ENCODE results near the gene SAXO2. TPM values are rescaled to one million over a fixed set of nuclear protein-coding genes. Genes with fewer than 3 reads are reported as not detected.
"Not testable (repeated sequence)": the region's sequence is repeated elsewhere in the genome, so short reads cannot be mapped to it uniquely, and the experiment has no call there.

The SAXO2 gene
- total RNA-seq (2014; rRNA removed; shearing (Covaris generic); ENCODE audit: low replicate concordance): not detected in 2 replicates

GRCh38 chr15:82262422-82263026 lies at the start of gene SAXO2, which contains the start of gene EFL1:
TSS of gene SAXO2 (plus strand) at chr15:82262818. CDS start at chr15:82262880, 62 bp downstream.
TSS of gene EFL1 (minus strand) at chr15:82262734. CDS start at chr15:82261778, 956 bp downstream.
- in situ Hi-C loops (cut with HindIII; ENCODE audit: low pct_unique_long_range_greater_than_20kb, low sequenced_read_pairs): no loop called here

DNA sequence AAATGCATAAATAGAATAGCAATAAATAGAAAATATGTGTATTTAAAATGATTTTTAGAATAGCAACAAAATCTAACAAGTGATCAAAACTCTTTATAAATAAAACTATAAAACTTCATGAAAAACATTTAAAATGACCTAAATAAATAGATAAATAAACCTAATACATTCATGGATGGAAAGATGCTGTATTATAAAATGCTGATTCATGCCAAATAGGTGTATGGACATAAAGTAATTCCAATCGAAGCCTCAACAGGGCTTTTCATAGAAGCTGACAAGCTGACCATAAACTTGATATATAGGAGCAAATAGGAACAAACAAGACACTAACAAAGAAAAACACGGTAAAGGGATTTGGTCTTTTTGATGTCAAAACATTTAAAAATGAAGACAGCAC lies 46.5 kb upstream of the SAXO2 start:
- in situ Hi-C loops (cut with HindIII; ENCODE audit: low pct_unique_long_range_greater_than_20kb, low sequenced_read_pairs): not testable (repeated sequence)

More at GRCh38 chr15:82262422-82263026, at the start of gene SAXO2, which contains the start of gene EFL1:
- DNase-seq (ENCODE audit: low read depth): peak; percentile 89

DNA sequence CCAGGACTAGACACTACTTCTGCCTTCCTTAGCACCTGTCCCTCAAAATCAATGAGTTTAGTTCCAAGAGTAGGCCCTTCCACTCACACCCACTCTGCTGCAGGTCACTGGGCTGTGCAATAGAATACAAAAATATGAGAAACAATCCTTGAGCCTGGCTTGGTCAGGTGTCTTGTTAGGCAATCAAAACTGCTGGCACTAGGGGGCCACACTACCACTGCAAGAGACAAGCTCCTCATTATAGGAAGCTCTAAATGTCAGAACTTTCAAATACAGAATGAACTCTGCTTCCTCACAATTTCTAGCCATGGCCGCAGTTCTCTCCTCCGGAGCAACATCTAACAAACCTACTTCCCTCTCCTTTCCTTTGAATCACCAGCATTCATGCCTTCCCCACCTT lies 41.1 kb upstream of the SAXO2 start:
- in situ Hi-C loops (cut with HindIII; ENCODE audit: low pct_unique_long_range_greater_than_20kb, low sequenced_read_pairs); DNase-seq (ENCODE audit: low read depth): not testable (repeated sequence)

More for the DNA sequence above, 46.5 kb upstream of the SAXO2 start:
- DNase-seq (ENCODE audit: low read depth): not testable (repeated sequence)

GRCh38 chr15:82228750-82229149 lies 33.9 kb upstream of the SAXO2 start:
- no peak for DNase-seq (ENCODE audit: low read depth)
- in situ Hi-C loops (cut with HindIII; ENCODE audit: low pct_unique_long_range_greater_than_20kb, low sequenced_read_pairs): no loop called here

DNA sequence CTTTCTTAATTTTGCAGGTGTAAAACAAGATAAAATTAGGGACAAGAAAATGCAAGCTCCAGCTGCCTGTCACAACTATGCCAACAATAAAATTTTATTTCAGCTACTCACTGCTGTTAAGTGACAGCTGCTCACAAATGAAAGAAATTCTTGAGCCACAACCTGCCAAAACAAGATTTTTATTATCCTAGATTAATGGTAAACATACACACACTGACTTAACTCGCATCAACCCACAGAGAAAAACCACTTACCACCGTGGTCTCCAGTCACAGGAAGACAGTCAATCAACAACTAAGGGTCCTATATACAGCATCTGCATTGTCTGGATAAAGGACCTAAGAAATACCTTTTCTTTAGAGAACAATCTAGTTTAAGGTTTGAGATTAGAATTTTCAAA lies 31.4 kb upstream of the SAXO2 start:
- no peak for DNase-seq (ENCODE audit: low read depth)
- in situ Hi-C loops (cut with HindIII; ENCODE audit: low pct_unique_long_range_greater_than_20kb, low sequenced_read_pairs): no loop called here

- in situ Hi-C loops (cut with HindIII; ENCODE audit: low pct_unique_long_range_greater_than_20kb, low sequenced_read_pairs): no loop called here
- DNase-seq (ENCODE audit: low read depth): no peak
Observed at GRCh38 chr15:82231842-82232241, 30.8 kb upstream of the SAXO2 start.

- DNase-seq (ENCODE audit: low read depth); in situ Hi-C loops (cut with HindIII; ENCODE audit: low pct_unique_long_range_greater_than_20kb, low sequenced_read_pairs): not testable (repeated sequence)
Observed at GRCh38 chr15:82237944-82238534, 24.6 kb upstream of the SAXO2 start.

- no peak for DNase-seq (ENCODE audit: low read depth)
- in situ Hi-C loops (cut with HindIII; ENCODE audit: low pct_unique_long_range_greater_than_20kb, low sequenced_read_pairs): no loop called here
Observed at GRCh38 chr15:82239685-82240391, 22.8 kb upstream of the SAXO2 start.

- DNase-seq (ENCODE audit: low read depth); in situ Hi-C loops (cut with HindIII; ENCODE audit: low pct_unique_long_range_greater_than_20kb, low sequenced_read_pairs): not testable (repeated sequence)
Observed at GRCh38 chr15:82241836-82242499, 20.6 kb upstream of the SAXO2 start.

DNA sequence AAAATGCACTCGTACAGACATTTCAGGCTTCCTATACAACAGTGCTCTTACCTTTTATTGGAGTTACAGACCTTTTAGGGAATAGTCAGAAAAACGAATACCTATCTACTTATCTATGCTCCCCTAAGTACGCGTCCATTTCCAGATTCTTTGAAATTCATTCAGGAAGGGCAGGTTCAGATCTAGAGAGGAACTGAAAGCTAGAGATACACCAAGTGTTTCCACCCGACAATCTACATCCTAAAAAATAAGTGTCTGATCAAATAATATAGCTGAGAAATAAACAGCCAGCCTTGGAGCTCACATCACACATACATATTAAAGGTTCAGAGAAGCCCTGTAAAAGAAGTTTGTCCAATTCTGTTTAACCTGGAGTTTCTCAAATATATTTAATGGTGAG lies 19.0 kb upstream of the SAXO2 start:
- in situ Hi-C loops (cut with HindIII; ENCODE audit: low pct_unique_long_range_greater_than_20kb, low sequenced_read_pairs); DNase-seq (ENCODE audit: low read depth): not testable (repeated sequence)

- in situ Hi-C loops (cut with HindIII; ENCODE audit: low pct_unique_long_range_greater_than_20kb, low sequenced_read_pairs); DNase-seq (ENCODE audit: low read depth): not testable (repeated sequence)
Observed at GRCh38 chr15:82245956-82246355, 16.7 kb upstream of the SAXO2 start.

DNA sequence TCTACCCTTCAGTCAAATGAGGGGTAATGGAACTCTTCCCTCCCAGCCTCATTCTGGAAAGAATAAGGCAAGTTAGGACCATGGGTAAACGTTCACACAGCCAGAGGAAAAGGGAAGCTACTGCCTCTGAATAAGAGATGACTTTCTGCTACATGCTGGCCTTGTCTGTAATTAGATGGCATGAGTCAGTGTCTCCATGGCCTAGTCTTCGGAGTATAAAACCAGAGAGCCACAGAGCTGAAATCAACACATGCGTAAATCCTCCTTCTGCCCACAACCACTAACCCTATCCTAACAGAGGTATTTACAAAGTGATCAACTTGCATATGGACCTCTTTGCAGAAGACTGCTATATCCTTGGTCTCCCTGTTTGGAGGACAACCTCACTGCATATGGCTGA lies 14.4 kb upstream of the SAXO2 start:
- in situ Hi-C loops (cut with HindIII; ENCODE audit: low pct_unique_long_range_greater_than_20kb, low sequenced_read_pairs); DNase-seq (ENCODE audit: low read depth): not testable (repeated sequence)

- in situ Hi-C loops (cut with HindIII; ENCODE audit: low pct_unique_long_range_greater_than_20kb, low sequenced_read_pairs): not testable (repeated sequence)
- peak; percentile 61 for DNase-seq (ENCODE audit: low read depth)
Observed at GRCh38 chr15:82261566-82262421, 824 bp upstream of the SAXO2 start.

GRCh38 chr15:82263350-82263749 lies 732 bp downstream of the SAXO2 start:
- DNase-seq (ENCODE audit: low read depth): peak; percentile 1
- in situ Hi-C loops (cut with HindIII; ENCODE audit: low pct_unique_long_range_greater_than_20kb, low sequenced_read_pairs): no loop called here

DNA sequence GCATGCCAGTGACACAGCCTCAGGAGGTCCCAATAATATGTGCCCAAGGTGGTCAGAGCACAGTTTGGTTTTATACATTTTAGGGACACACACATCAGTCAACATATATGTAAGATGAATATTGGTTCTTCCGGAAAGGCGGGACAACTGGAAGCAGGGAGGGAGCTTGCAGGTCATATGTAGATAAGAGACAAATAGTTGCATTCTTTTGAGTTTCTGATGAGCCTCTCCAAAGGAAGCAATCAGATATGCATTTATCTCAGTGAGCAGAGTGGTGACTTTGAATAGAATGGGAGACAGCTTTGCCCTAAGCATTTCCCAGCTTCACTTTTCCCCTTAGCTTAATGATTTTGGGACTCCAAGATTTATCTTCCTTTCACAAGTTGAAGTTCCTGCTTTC lies 4.5 kb downstream of the SAXO2 start:
- in situ Hi-C loops (cut with HindIII; ENCODE audit: low pct_unique_long_range_greater_than_20kb, low sequenced_read_pairs); DNase-seq (ENCODE audit: low read depth): not testable (repeated sequence)

DNA sequence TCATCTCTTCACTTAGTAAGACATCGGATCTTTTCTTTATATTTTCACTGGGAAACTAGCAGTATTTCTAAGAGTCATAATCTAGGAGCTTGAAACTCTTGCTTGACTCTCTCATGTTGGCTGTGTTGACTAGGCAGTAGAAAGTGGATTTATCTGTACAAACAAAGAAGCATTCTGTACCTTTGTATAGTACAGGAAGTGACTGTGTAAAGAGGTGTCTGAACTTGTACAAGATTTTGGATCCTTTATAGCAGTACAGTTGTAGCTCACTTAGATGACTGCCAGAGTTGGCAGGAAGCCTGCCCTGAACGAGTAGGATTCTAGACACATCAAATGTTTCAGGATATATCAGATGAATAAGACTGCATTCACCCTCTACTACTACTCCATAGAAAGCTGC lies 5.8 kb downstream of the SAXO2 start:
- DNase-seq (ENCODE audit: low read depth); in situ Hi-C loops (cut with HindIII; ENCODE audit: low pct_unique_long_range_greater_than_20kb, low sequenced_read_pairs): not testable (repeated sequence)

GRCh38 chr15:82272154-82272553 lies 9.5 kb downstream of the SAXO2 start:
- no peak for DNase-seq (ENCODE audit: low read depth)
- in situ Hi-C loops (cut with HindIII; ENCODE audit: low pct_unique_long_range_greater_than_20kb, low sequenced_read_pairs): no loop called here

DNA sequence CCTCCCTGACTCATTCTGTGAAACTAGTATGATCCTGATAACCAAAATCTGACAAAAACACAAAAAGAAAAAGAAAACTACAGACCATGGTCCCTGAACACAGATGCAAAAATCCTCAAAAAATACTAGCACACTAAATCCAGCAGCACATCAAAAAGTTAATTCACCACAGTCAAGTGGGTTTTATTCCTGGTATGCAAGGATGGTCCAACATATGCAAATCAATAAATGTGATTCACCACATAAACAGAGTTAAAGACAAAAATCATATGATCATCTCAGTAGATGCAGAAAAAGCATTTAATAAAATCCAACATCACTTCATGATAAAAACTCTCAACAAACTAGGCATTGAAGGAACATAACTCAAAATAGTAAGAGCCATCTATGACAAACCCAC lies 12.8 kb downstream of the SAXO2 start:
- in situ Hi-C loops (cut with HindIII; ENCODE audit: low pct_unique_long_range_greater_than_20kb, low sequenced_read_pairs): no loop called here
- DNase-seq (ENCODE audit: low read depth): no peak

Measured in Caki2 (cell line).